ENCODE measurements around the gene SCGB3A2. TPM values are rescaled to one million over a fixed set of nuclear protein-coding genes. Genes with fewer than 3 reads are reported as not detected.

Gene SCGB3A2
- polyA plus RNA-seq, 1 donor (not counting 4 experiments of a cell fraction or from before 2014, with no cell fraction given) = not detected

DNA sequence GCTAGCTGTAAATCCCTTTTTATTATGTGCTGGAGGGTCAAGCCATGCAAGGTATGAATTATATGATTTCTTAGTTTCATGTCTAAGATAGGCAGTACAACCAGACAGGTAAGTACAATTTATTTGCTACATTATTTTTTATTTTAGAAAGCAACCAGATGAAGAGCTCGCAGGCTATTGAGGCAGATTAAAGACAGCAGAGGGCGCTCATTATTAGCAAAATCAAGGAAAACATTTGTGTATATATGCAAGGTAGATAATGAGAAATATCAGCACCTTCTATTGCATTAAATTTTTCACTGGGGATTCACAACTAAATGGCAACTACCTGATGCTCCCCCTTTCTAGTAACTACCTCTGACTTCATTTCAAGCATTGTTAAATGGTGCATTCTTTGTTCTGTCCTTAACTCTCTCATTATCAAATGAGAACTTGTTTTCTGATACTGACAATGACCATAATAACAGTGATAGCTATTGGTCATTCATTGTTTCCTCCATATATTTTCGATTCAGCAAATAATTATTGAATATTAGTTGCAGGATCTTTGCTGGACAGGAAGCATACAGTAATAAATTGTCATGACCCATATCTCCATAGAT lies 8.6 kb downstream of the SCGB3A2 start:
- FAIRE-seq (peak; percentile 39), DNase-seq (ENCODE audit: low read depth, low spot score) (no peak)
- Histone ChIP-seq H3K27ac (ENCODE audit: control insufficient read depth, insufficient read depth, low read length) (no peak overlapping the region), H3K27me3 (ENCODE audit: control insufficient read depth, extremely low read depth, insufficient read depth, low read length) (no peaks in the 10 kb centered on the region), H3K9ac (ENCODE audit: control insufficient read depth, extremely low read depth, insufficient read depth, low read length) (no peak overlapping the region), H3K9me3 (ENCODE audit: control insufficient read depth, low read depth, low read length) (no peaks in the 10 kb centered on the region), H4K20me1 (ENCODE audit: control insufficient read depth, extremely low read depth, insufficient read depth, low read length) (no peaks in the 10 kb centered on the region), H3K9me1 (ENCODE audit: control insufficient read depth, extremely low read depth, insufficient read depth, low read length) (no peaks in the 10 kb centered on the region), H3K4me3 (ENCODE audit: control insufficient read depth in 2 of 3, extremely low read depth in 1 of 3, insufficient read depth in 2 of 3, low read depth in 1 of 3, low read length in 3 of 3) (no peak overlapping the region), H2AFZ (ENCODE audit: control insufficient read depth, low read length) (no peak overlapping the region), H3K36me3 (ENCODE audit: control insufficient read depth in 2 of 2, extremely low read depth in 1 of 2, insufficient read depth in 2 of 2, low read length in 2 of 2) (no peaks in the 10 kb centered on the region), H3K4me2 (ENCODE audit: control insufficient read depth, extremely low read depth, insufficient read depth, low read depth, low read length) (no peak overlapping the region), H3K4me1 (ENCODE audit: control insufficient read depth, extremely low read depth, insufficient read depth, low read length) (peaks cover 7% of the 10 kb centered on the region), H3K79me2 (ENCODE audit: control insufficient read depth, insufficient read depth, low read length) (no peaks in the 10 kb centered on the region)
- dilution Hi-C loops (cut with MboI; ENCODE audit: extremely low pct_ligation_motif_present, low sequenced_read_pairs) = no loop called here
- no peak for TF ChIP-seq EZH2 (IDR thresholded peaks at IDR 0.05; ENCODE audit: low read length)
- TF ChIP-seq, protein P1, sequence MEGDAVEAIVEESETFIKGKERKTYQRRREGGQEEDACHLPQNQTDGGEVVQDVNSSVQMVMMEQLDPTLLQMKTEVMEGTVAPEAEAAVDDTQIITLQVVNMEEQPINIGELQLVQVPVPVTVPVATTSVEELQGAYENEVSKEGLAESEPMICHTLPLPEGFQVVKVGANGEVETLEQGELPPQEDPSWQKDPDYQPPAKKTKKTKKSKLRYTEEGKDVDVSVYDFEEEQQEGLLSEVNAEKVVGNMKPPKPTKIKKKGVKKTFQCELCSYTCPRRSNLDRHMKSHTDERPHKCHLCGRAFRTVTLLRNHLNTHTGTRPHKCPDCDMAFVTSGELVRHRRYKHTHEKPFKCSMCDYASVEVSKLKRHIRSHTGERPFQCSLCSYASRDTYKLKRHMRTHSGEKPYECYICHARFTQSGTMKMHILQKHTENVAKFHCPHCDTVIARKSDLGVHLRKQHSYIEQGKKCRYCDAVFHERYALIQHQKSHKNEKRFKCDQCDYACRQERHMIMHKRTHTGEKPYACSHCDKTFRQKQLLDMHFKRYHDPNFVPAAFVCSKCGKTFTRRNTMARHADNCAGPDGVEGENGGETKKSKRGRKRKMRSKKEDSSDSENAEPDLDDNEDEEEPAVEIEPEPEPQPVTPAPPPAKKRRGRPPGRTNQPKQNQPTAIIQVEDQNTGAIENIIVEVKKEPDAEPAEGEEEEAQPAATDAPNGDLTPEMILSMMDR (optimal IDR thresholded peaks at IDR 0.05 in 1 of 3, IDR thresholded peaks at IDR 0.05 in 1 of 3, conservative IDR thresholded peaks at IDR 0.05 in 1 of 3; ENCODE audit: extremely low read depth in 1 of 3, insufficient read depth in 2 of 3, low read length in 3 of 3) = peak in 2 of 3 experiments; percentile 35 to 49

DNA sequence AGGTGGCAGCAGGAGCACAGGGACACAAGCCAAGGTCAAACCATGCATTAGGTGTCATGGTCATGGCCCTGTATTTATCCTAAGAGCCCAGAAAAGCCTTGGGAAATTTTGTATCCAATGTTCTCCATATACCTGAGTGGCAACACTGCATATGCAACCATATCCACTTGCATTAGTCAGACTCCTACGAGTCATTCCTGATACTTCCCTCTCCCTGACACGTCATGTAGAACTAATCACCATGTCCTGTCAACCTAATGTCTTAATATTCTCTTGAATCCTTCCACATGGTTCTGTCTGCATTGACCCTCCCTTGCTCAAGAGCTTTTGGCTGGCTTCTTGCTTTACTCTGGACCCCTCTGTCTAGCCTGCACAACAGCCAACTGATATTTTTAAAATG lies 9.4 kb downstream of the SCGB3A2 start:
- FAIRE-seq = peak; percentile 82
- Histone ChIP-seq H3K27me3 (ENCODE audit: control insufficient read depth, extremely low read depth, insufficient read depth, low read length) (no peaks in the 10 kb centered on the region), H3K27ac (ENCODE audit: control insufficient read depth, insufficient read depth, low read length) (no peak overlapping the region), H4K20me1 (ENCODE audit: control insufficient read depth, extremely low read depth, insufficient read depth, low read length) (no peaks in the 10 kb centered on the region), H3K36me3 (ENCODE audit: control insufficient read depth in 2 of 2, extremely low read depth in 1 of 2, insufficient read depth in 2 of 2, low read length in 2 of 2) (no peaks in the 10 kb centered on the region), H3K79me2 (ENCODE audit: control insufficient read depth, insufficient read depth, low read length) (no peaks in the 10 kb centered on the region), H2AFZ (ENCODE audit: control insufficient read depth, low read length) (no peak overlapping the region), H3K9me3 (ENCODE audit: control insufficient read depth, low read depth, low read length) (no peaks in the 10 kb centered on the region), H3K9ac (ENCODE audit: control insufficient read depth, extremely low read depth, insufficient read depth, low read length) (no peak overlapping the region), H3K4me1 (ENCODE audit: control insufficient read depth, extremely low read depth, insufficient read depth, low read length) (peaks cover 12% of the 10 kb centered on the region), H3K4me3 (ENCODE audit: control insufficient read depth in 2 of 3, extremely low read depth in 1 of 3, insufficient read depth in 2 of 3, low read depth in 1 of 3, low read length in 3 of 3) (no peak overlapping the region), H3K4me2 (ENCODE audit: control insufficient read depth, extremely low read depth, insufficient read depth, low read depth, low read length) (no peak overlapping the region), H3K9me1 (ENCODE audit: control insufficient read depth, extremely low read depth, insufficient read depth, low read length) (no peaks in the 10 kb centered on the region)
- dilution Hi-C loops (cut with MboI; ENCODE audit: extremely low pct_ligation_motif_present, low sequenced_read_pairs) = no loop called here
- DNase-seq (ENCODE audit: low read depth, low spot score) = no peak
- TF ChIP-seq EZH2 (IDR thresholded peaks at IDR 0.05; ENCODE audit: low read length) = no peak
- TF ChIP-seq, protein P1 (optimal IDR thresholded peaks at IDR 0.05 in 1 of 3, IDR thresholded peaks at IDR 0.05 in 1 of 3, conservative IDR thresholded peaks at IDR 0.05 in 1 of 3; ENCODE audit: extremely low read depth in 1 of 3, insufficient read depth in 2 of 3, low read length in 3 of 3) = no peak
